T-helper 1 cell (primary cell): ENCODE measurements around the gene PEPD.
A peak's percentile ranks its signal among the peaks of the same experiment; 100 is the strongest.

ENCODE experiments used
- DNase-seq, 5 donors: peaks; one replicate each; pipeline ENCODE4 v3.0.0-alpha.2; 2012 to 2020

Gene PEPD

GRCh38 chr19:33405254-33405552 is 116.4 kb downstream of the PEPD start:
- peak in 1 of 5 donors; percentile 2 for DNase-seq

GRCh38 chr19:33404506-33405253 is 116.9 kb downstream of the PEPD start:
- peak in 2 of 5 donors; percentile 1 for DNase-seq

GRCh38 chr19:33403973-33404304 is 117.7 kb downstream of the PEPD start:
- peak in 1 of 5 donors; percentile 3 for DNase-seq

GRCh38 chr19:33403221-33403972 is 118.2 kb downstream of the PEPD start:
- peak in 2 of 5 donors; percentile 1 to 2 for DNase-seq

- DNase-seq: peak in 1 of 5 donors; percentile 5
These were observed 119.0 kb downstream of the PEPD start for GRCh38 chr19:33402421-33403220.

GRCh38 chr19:33401683-33402420 is 119.7 kb downstream of the PEPD start:
- peak in 1 of 5 donors; percentile 2 for DNase-seq

GRCh38 chr19:33400856-33401682 is 120.5 kb downstream of the PEPD start:
- no peak for DNase-seq

GRCh38 chr19:33399745-33400681 is 121.6 kb downstream of the PEPD start:
- peak in 1 of 5 donors; percentile 3 for DNase-seq

GRCh38 chr19:33399081-33399744 is 122.4 kb downstream of the PEPD start:
- no peak for DNase-seq

GRCh38 chr19:33398361-33399060 is 123.1 kb downstream of the PEPD start:
- DNase-seq: no peak

- DNase-seq: peak in 1 of 5 donors; percentile 4
These were observed 123.8 kb downstream of the PEPD start for GRCh38 chr19:33397536-33398360.

GRCh38 chr19:33396701-33397535 is 124.7 kb downstream of the PEPD start:
- peak in 1 of 5 donors; percentile 5 for DNase-seq

- DNase-seq: peak in 1 of 5 donors; percentile 11
These were observed 125.7 kb downstream of the PEPD start for GRCh38 chr19:33395561-33396550.

GRCh38 chr19:33394723-33395560 is 126.6 kb downstream of the PEPD start:
- no peak for DNase-seq
